Ascending aorta (tissue), 2 donors: Measurements from ENCODE around the gene ADAMTS12. TPM values are rescaled to one million over a fixed set of nuclear protein-coding genes. Genes with fewer than 3 reads are reported as not detected.

ENCODE experiments used
- DNase-seq, 2 donors: peaks; one replicate each; pipeline ENCODE4 v3.0.0-alpha.2; 2019; ENCODE audit warnings: low spot score in 2 of 2
- H3K27ac ChIP-seq, 2 donors: fragments of 200-600 bp; sonication (generic); one replicate each; pipeline ENCODE4 v1.5.1; 2016 to 2017; ENCODE audit warnings: mild to moderate bottlenecking in 1 of 2
- H3K27me3 ChIP-seq: fragments of 200-600 bp; sonication (generic); one replicate; pipeline ENCODE4 v1.5.1; 2017
- H3K36me3 ChIP-seq, 2 donors: fragments of 200-600 bp; sonication (generic); one replicate each; pipeline ENCODE4 v1.5.1; 2016
- H3K4me1 ChIP-seq, 2 donors: fragments of 200-600 bp; sonication (generic); one replicate each; pipeline ENCODE4 v1.5.1; 2016 to 2017; ENCODE audit warnings: mild to moderate bottlenecking in 1 of 2
- H3K4me3 ChIP-seq, 2 donors: fragments of 200-600 bp; sonication (generic); one replicate each; pipeline ENCODE4 v1.5.1; 2016 to 2017; ENCODE audit warnings: mild to moderate bottlenecking in 1 of 2
- H3K9me3 ChIP-seq, 2 donors: fragments of 200-600 bp; sonication (generic); one replicate each; pipeline ENCODE4 v1.5.1; 2016
- intact Hi-C: fragments of 100-400 bp; cut with DNase I; formaldehyde crosslinking; loops from one replicate; pipeline ENCODE4 v1.15.1; 2023
- total RNA-seq: library from RNA; depleted of rRNA; stranded (reverse); fragments of >200 nt; gene quantifications from one replicate; pipeline ENCODE4 v1.1.0, GENCODE V29; 2016
- TF ChIP-seq, protein P1 (sequence below), 3 experiments: fragments of 200-600 bp in 2 of 3; fragments of 450-650 bp in 1 of 3; sonication (generic) in 2 of 3; IDR thresholded peaks; one replicate each; pipeline ENCODE4 v1.5.1; 2016 to 2019; ENCODE audit warnings: antibody characterized with exemption in 3 of 3, mild to moderate bottlenecking in 1 of 3, moderate library complexity in 1 of 3

ADAMTS12 gene
- total RNA-seq, 1 donor from 2014 or later, result 1.4 TPM

- Histone ChIP-seq H3K9me3 (no peaks in the 10 kb centered on the region), H3K27ac (no peak overlapping the region), H3K27me3 (no peaks in the 10 kb centered on the region), H3K36me3 (no peaks in the 10 kb centered on the region), H3K4me3 (no peak overlapping the region), H3K4me1 (no peaks in the 10 kb centered on the region)
- TF ChIP-seq, protein P1, sequence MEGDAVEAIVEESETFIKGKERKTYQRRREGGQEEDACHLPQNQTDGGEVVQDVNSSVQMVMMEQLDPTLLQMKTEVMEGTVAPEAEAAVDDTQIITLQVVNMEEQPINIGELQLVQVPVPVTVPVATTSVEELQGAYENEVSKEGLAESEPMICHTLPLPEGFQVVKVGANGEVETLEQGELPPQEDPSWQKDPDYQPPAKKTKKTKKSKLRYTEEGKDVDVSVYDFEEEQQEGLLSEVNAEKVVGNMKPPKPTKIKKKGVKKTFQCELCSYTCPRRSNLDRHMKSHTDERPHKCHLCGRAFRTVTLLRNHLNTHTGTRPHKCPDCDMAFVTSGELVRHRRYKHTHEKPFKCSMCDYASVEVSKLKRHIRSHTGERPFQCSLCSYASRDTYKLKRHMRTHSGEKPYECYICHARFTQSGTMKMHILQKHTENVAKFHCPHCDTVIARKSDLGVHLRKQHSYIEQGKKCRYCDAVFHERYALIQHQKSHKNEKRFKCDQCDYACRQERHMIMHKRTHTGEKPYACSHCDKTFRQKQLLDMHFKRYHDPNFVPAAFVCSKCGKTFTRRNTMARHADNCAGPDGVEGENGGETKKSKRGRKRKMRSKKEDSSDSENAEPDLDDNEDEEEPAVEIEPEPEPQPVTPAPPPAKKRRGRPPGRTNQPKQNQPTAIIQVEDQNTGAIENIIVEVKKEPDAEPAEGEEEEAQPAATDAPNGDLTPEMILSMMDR (IDR thresholded peaks at IDR 0.05), result no peak
- intact Hi-C loops, result no loop called here
- no peak for DNase-seq
Measured at GRCh38 chr5:33631786-33632185, 260.0 kb downstream of the ADAMTS12 start.

DNA sequence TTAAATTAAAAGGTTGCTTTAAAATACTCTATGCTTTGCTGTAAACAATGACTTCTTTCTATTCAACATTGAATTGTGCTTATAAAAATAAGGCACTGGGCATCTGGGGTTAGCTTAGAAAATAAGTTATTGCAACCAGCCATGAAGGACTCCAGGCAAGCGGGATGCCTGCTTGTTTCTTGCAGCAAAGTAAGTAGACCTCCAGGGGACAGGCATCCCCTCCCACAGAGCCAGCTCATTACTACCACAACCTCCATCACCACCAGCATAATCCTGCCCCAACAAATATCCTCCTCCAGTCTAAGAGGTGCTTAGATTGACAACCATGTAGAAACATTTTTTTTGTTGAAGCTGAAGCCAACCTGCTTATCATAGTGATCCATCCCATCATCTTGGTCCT is 260.7 kb downstream of the ADAMTS12 start:
- no peaks in the 10 kb centered on the region for H3K9me3 ChIP-seq
- intact Hi-C loops, result no loop called here
- H3K4me1 ChIP-seq, result no peaks in the 10 kb centered on the region
- no peaks in the 10 kb centered on the region for H3K27me3 ChIP-seq
- H3K27ac ChIP-seq, result no peak overlapping the region
- H3K36me3 ChIP-seq, result no peaks in the 10 kb centered on the region
- no peak overlapping the region for H3K4me3 ChIP-seq
- TF ChIP-seq, protein P1 (IDR thresholded peaks at IDR 0.05), result no peak
- no peak for DNase-seq

DNA sequence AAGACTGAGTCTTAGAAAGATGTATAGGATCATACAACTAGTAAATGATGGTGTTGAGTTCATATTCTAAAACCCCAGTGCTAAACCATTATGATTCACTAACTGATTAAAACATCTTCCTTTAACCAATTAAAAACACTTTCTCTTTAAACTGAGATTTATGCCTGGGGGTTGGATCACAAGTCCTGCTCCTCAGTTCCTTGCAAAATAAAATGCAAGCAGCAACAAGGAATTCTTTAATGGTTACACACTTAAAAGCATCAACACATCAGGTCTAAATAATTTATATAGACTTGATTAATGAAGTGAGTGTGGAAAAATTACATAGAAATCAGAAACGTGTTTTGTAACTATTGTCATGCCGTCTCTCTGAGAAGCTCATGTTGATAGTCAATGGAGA is 261.8 kb downstream of the ADAMTS12 start:
- intact Hi-C loops, result no loop called here
- H3K27ac ChIP-seq, result no peak overlapping the region
- DNase-seq, result no peak
- H3K36me3 ChIP-seq, result no peaks in the 10 kb centered on the region
- no peak overlapping the region for H3K4me3 ChIP-seq
- no peaks in the 10 kb centered on the region for H3K27me3 ChIP-seq
- TF ChIP-seq, protein P1 (IDR thresholded peaks at IDR 0.05), result no peak
- no peaks in the 10 kb centered on the region for H3K9me3 ChIP-seq
- H3K4me1 ChIP-seq, result no peaks in the 10 kb centered on the region

- intact Hi-C loops, result no loop called here
- H3K36me3 ChIP-seq, result no peaks in the 10 kb centered on the region
- no peaks in the 10 kb centered on the region for H3K27me3 ChIP-seq
- no peaks in the 10 kb centered on the region for H3K9me3 ChIP-seq
- H3K4me3 ChIP-seq, result no peak overlapping the region
- H3K4me1 ChIP-seq, result no peaks in the 10 kb centered on the region
- H3K27ac ChIP-seq, result no peak overlapping the region
- DNase-seq, result no peak
- TF ChIP-seq, protein P1 (IDR thresholded peaks at IDR 0.05), result no peak
Measured at GRCh38 chr5:33628796-33629195, 263.0 kb downstream of the ADAMTS12 start.

DNA sequence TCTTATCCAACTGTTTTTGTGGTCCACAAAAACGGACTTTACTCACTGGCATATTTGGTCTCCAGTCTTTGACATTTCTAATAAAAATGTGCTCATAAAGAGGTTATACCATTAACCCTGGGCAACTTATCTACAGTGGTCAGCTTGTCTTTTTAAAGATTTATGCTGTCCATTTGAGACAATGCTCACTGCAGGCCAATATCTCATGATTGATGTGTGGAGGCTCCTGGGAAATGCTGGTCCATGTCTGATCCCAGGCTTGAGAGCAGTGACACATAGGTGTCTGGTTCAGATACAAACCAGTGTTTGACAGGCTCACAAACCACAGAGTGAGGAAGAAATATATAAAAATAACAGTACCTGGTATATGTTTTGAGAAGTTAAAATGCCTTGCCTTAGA is 270.3 kb downstream of the ADAMTS12 start:
- TF ChIP-seq, protein P1 (IDR thresholded peaks at IDR 0.05), result no peak
- intact Hi-C loops, result no loop called here

DNA sequence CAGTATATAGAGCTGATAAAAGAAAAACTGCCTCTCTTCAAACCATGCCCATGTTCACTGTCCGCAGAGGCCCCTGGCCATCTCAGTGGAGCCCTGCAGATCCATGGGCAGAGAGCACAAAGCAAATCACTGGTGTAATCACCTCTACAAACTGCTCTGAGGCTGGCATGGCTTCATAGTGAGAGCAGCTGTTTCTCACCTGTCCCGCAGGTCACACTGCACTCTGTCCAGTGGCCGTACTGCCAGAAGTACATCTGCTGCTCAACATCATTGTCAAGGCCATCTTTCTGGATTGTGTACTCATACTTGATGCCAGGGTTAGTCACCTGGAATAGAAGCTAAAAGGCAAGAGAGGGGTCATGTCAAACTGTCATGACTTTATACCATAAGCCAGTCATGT is 277.8 kb downstream of the ADAMTS12 start:
- H3K27me3 ChIP-seq, result no peaks in the 10 kb centered on the region
- H3K9me3 ChIP-seq, result no peaks in the 10 kb centered on the region
- DNase-seq, result no peak
- TF ChIP-seq, protein P1 (IDR thresholded peaks at IDR 0.05), result no peak
- no peaks in the 10 kb centered on the region for H3K36me3 ChIP-seq
- H3K4me1 ChIP-seq, result no peaks in the 10 kb centered on the region
- no peak overlapping the region for H3K27ac ChIP-seq
- no peak overlapping the region for H3K4me3 ChIP-seq
- intact Hi-C loops, result no loop called here

More for the DNA sequence above, 270.3 kb downstream of the ADAMTS12 start:
- Histone ChIP-seq H3K9me3 (no peaks in the 10 kb centered on the region), H3K4me3 (no peak overlapping the region), H3K27me3 (no peaks in the 10 kb centered on the region), H3K4me1 (no peaks in the 10 kb centered on the region), H3K36me3 (no peaks in the 10 kb centered on the region), H3K27ac (no peak overlapping the region)
- DNase-seq, result no peak
